Suprapubic skin (tissue), 4 donors: ENCODE results near the gene SPPL2A.
"Not testable (repeated sequence)": the region's sequence is repeated elsewhere in the genome, so short reads cannot be mapped to it uniquely, and the experiment has no call there.

Experiments
- CTCF ChIP-seq, 2 donors: fragments of 200-600 bp in 1 of 2; fragments of 450-650 bp in 1 of 2; sonication (generic) in 1 of 2; IDR thresholded peaks; one replicate each; pipeline ENCODE4 v1.5.1; 2016 to 2019; ENCODE audit warnings: antibody characterized with exemption in 2 of 2, mild to moderate bottlenecking in 1 of 2, moderate library complexity in 1 of 2
- EP300 ChIP-seq: sonication (generic); formaldehyde crosslinking; IDR thresholded peaks from one replicate; pipeline ENCODE4 v1.6.1; 2017; ENCODE audit warnings: antibody characterized with exemption
- POLR2A ChIP-seq, 2 donors: fragments of 450-650 bp; IDR thresholded peaks; one replicate each; pipeline ENCODE4 v1.6.1; 2017; ENCODE audit warnings: antibody characterized with exemption in 2 of 2, mild to moderate bottlenecking in 2 of 2, moderate library complexity in 2 of 2
- POLR2AphosphoS5 ChIP-seq, 3 donors: sonication (generic); formaldehyde crosslinking; IDR thresholded peaks; one replicate each; pipeline ENCODE4 v1.6.1; 2017; ENCODE audit warnings: antibody characterized with exemption in 3 of 3

- not testable (repeated sequence) for TF ChIP-seq CTCF (IDR thresholded peaks at IDR 0.05); POLR2A (IDR thresholded peaks at IDR 0.05); POLR2AphosphoS5 (IDR thresholded peaks at IDR 0.05); EP300
Measured at GRCh38 chr15:50811461-50812180, 46.1 kb upstream of the SPPL2A start.
